SH-SY5Y (cell line): Measurements from ENCODE around the gene PRPF40B.

ENCODE experiments used
- GATA2 ChIP-seq: IDR thresholded peaks from 2 replicates; pipeline ENCODE4 v1.6.1; 2011; ENCODE audit warnings: mild to moderate bottlenecking, low read depth, low read length
- GATA3 ChIP-seq: IDR thresholded peaks from 2 replicates; pipeline ENCODE4 v1.6.1; 2011; ENCODE audit warnings: low read depth, mild to moderate bottlenecking, low read length, moderate library complexity

Gene PRPF40B

GRCh38 chr12:49652921-49653520, 29.7 kb downstream of the PRPF40B start:
- TF ChIP-seq GATA3 (no peak), GATA2 (no peak)

- TF ChIP-seq GATA3 = no peak
- no peak for TF ChIP-seq GATA2
Measured at GRCh38 chr12:49654715-49655114, 31.4 kb downstream of the PRPF40B start.

- TF ChIP-seq GATA2 = no peak
- TF ChIP-seq GATA3 = no peak
Measured at GRCh38 chr12:49655595-49656236, 32.4 kb downstream of the PRPF40B start.

GRCh38 chr12:49658276-49658675, 34.9 kb downstream of the PRPF40B start:
- TF ChIP-seq GATA2 (no peak), GATA3 (no peak)

GRCh38 chr12:49659753-49660152, 36.4 kb downstream of the PRPF40B start:
- TF ChIP-seq GATA3 = no peak
- no peak for TF ChIP-seq GATA2

GRCh38 chr12:49661191-49661590, 37.8 kb downstream of the PRPF40B start:
- TF ChIP-seq GATA2 = no peak
- TF ChIP-seq GATA3 = no peak

- TF ChIP-seq GATA2 = no peak
- TF ChIP-seq GATA3 = no peak
Measured at GRCh38 chr12:49661746-49662145, 38.4 kb downstream of the PRPF40B start.

- TF ChIP-seq GATA3 = no peak
- no peak for TF ChIP-seq GATA2
Measured at GRCh38 chr12:49662998-49663843, 39.9 kb downstream of the PRPF40B start.

- TF ChIP-seq GATA2 = no peak
- no peak for TF ChIP-seq GATA3
Measured at GRCh38 chr12:49664167-49664566, 40.8 kb downstream of the PRPF40B start.

GRCh38 chr12:49664591-49665239, 41.4 kb downstream of the PRPF40B start:
- TF ChIP-seq GATA2 (no peak), GATA3 (no peak)

- no peak for TF ChIP-seq GATA3
Measured at GRCh38 chr12:49665384-49665783, 42.0 kb downstream of the PRPF40B start.

GRCh38 chr12:49666176-49666575, 42.8 kb downstream of the PRPF40B start:
- TF ChIP-seq GATA2 (no peak), GATA3 (no peak)

GRCh38 chr12:49667325-49668090, 44.1 kb downstream of the PRPF40B start:
- no peak for TF ChIP-seq GATA3
- no peak for TF ChIP-seq GATA2

GRCh38 chr12:49669796-49670195, 46.4 kb downstream of the PRPF40B start:
- no peak for TF ChIP-seq GATA2
- TF ChIP-seq GATA3 = no peak
